Vagina (tissue), 2 donors: ENCODE data around the gene SLC25A21. TPM values are rescaled to one million over a fixed set of nuclear protein-coding genes. Genes with fewer than 3 reads are reported as not detected.

Experiments
- DNase-seq, 2 donors: peaks; one replicate each; pipeline ENCODE4 v3.0.0-alpha.2; 2017; ENCODE audit errors: extremely low spot score in 2 of 2
- H3K27ac ChIP-seq: fragments of 200-600 bp; sonication (generic); one replicate; pipeline ENCODE4 v1.5.1; 2019
- H3K27me3 ChIP-seq: fragments of 200-600 bp; sonication (generic); one replicate; pipeline ENCODE4 v1.5.1; 2019
- H3K36me3 ChIP-seq, 2 donors: fragments of 200-600 bp; sonication (generic); one replicate each; pipeline ENCODE4 v1.5.1; 2017 to 2019
- H3K4me1 ChIP-seq: fragments of 200-600 bp; sonication (generic); one replicate; pipeline ENCODE4 v1.5.1; 2019
- H3K4me3 ChIP-seq, 2 donors: fragments of 200-600 bp; sonication (generic); 1 replicate in 1 of 2; 2 replicates in 1 of 2; pipeline ENCODE4 v1.5.1; 2016 to 2019
- H3K9me3 ChIP-seq: fragments of 200-600 bp; sonication (generic); one replicate; pipeline ENCODE4 v1.5.1; 2019
- POLR2A ChIP-seq, 2 donors: fragments of 450-650 bp; IDR thresholded peaks; one replicate each; pipeline ENCODE4 v1.6.1; 2017; ENCODE audit warnings: antibody characterized with exemption in 2 of 2, mild to moderate bottlenecking in 2 of 2, moderate library complexity in 2 of 2
- POLR2AphosphoS5 ChIP-seq, 2 donors: sonication (generic); formaldehyde crosslinking; IDR thresholded peaks; one replicate each; pipeline ENCODE4 v1.9.0; 2017; ENCODE audit warnings: antibody characterized with exemption in 2 of 2, mild to moderate bottlenecking in 2 of 2, low read depth in 1 of 2; ENCODE audit not compliant: insufficient read depth in 1 of 2
- intact Hi-C: fragments of 100-400 bp; cut with DNase I; formaldehyde crosslinking; loops from one replicate; pipeline ENCODE4 v1.15.1; 2023
- total RNA-seq: library from RNA; depleted of rRNA; stranded (reverse); fragments of >200 nt; gene quantifications from one replicate; pipeline ENCODE4 v1.2.3, GENCODE V29; 2016
- TF ChIP-seq, protein P1 (sequence below), 3 experiments: fragments of 450-650 bp in 2 of 3; fragments of 200-600 bp in 1 of 3; sonication (generic) in 1 of 3; IDR thresholded peaks; one replicate each; pipeline ENCODE4 v1.5.1; 2017 to 2019; ENCODE audit warnings: antibody characterized with exemption in 3 of 3, mild to moderate bottlenecking in 2 of 3, moderate library complexity in 2 of 3

The SLC25A21 gene
- total RNA-seq, 1 donor from 2014 or later: 0.49 TPM

DNA sequence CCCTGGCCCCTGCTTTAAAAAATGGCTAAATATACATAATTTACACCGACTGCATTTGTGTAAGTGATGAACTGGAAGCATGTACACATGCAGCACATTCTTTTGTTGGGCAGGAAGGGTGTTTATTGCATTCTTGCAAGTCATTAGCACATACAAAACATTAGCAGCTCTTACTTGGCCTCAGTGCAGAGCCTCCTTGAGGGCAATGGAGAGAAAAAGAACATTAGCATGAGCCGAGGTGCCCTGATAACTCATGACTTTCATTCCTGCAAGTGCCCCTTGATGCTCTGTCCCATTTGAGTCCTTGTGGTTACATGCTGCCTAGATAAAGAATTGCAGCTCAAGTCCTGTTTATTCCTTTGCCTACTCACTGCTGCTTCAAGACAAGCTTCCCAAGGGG, 448.9 kb downstream of the SLC25A21 start:
- no peak overlapping the region for H3K4me3 ChIP-seq
- TF ChIP-seq, protein P1, sequence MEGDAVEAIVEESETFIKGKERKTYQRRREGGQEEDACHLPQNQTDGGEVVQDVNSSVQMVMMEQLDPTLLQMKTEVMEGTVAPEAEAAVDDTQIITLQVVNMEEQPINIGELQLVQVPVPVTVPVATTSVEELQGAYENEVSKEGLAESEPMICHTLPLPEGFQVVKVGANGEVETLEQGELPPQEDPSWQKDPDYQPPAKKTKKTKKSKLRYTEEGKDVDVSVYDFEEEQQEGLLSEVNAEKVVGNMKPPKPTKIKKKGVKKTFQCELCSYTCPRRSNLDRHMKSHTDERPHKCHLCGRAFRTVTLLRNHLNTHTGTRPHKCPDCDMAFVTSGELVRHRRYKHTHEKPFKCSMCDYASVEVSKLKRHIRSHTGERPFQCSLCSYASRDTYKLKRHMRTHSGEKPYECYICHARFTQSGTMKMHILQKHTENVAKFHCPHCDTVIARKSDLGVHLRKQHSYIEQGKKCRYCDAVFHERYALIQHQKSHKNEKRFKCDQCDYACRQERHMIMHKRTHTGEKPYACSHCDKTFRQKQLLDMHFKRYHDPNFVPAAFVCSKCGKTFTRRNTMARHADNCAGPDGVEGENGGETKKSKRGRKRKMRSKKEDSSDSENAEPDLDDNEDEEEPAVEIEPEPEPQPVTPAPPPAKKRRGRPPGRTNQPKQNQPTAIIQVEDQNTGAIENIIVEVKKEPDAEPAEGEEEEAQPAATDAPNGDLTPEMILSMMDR (IDR thresholded peaks at IDR 0.05): no peak
- TF ChIP-seq POLR2AphosphoS5 (IDR thresholded peaks at IDR 0.05; ENCODE audit: insufficient read depth in 1 of 2, low read depth in 1 of 2) (no peak), POLR2A (IDR thresholded peaks at IDR 0.05) (no peak)
- H3K9me3 ChIP-seq: no peaks in the 10 kb centered on the region
- no peak for DNase-seq
- no peaks in the 10 kb centered on the region for H3K27me3 ChIP-seq
- H3K4me1 ChIP-seq: no peaks in the 10 kb centered on the region
- intact Hi-C loops: no loop called here
- H3K36me3 ChIP-seq: no peaks in the 10 kb centered on the region
- no peak overlapping the region for H3K27ac ChIP-seq

DNA sequence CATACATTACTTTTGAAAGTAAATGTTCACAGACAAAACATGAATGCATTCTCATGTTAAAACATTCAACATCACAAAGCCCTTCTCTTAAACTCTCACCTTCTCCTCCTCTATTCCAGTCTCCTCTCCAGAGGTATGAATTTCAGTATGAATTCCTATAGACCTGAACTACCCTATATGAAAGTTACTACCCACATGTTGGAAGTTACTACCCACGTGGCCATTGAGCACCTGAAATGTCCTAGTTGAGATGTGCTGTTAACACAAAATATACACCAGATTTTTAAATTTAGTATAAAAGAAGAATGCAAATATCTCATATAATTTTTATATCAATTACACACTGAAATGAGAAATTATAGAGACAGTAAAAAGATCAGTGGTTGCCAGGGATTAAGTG, 450.5 kb downstream of the SLC25A21 start:
- Histone ChIP-seq H3K4me1 (no peaks in the 10 kb centered on the region), H3K9me3 (no peaks in the 10 kb centered on the region), H3K27me3 (no peaks in the 10 kb centered on the region), H3K36me3 (no peaks in the 10 kb centered on the region), H3K4me3 (no peak overlapping the region), H3K27ac (no peak overlapping the region)
- no peak for DNase-seq
- intact Hi-C loops: no loop called here
- TF ChIP-seq, protein P1 (IDR thresholded peaks at IDR 0.05): no peak
- TF ChIP-seq POLR2AphosphoS5 (IDR thresholded peaks at IDR 0.05; ENCODE audit: insufficient read depth in 1 of 2, low read depth in 1 of 2) (no peak), POLR2A (IDR thresholded peaks at IDR 0.05) (no peak)

DNA sequence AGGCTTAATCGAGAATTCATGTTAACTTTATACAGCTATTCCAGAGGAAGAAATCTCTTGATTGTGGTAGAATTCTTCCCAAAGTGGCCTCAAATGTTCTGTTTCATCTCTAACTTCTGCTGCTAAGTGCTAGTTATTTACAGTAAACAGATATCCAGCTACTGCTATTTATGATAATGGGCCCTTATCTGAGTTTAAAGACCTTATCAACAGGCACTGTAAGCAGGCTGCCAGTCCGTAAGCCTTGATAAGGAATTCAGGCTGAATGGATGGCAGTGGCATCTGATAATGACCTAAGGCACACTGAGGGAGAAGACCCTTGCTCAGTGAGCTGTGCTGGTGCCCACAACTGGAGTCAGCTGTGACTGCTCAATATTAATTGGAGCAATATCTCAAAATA, 451.7 kb downstream of the SLC25A21 start:
- Histone ChIP-seq H3K36me3 (no peaks in the 10 kb centered on the region), H3K4me3 (no peak overlapping the region), H3K27ac (no peak overlapping the region), H3K9me3 (no peaks in the 10 kb centered on the region), H3K27me3 (no peaks in the 10 kb centered on the region), H3K4me1 (no peaks in the 10 kb centered on the region)
- TF ChIP-seq POLR2AphosphoS5 (IDR thresholded peaks at IDR 0.05; ENCODE audit: insufficient read depth in 1 of 2, low read depth in 1 of 2): no peak
- TF ChIP-seq, protein P1 (IDR thresholded peaks at IDR 0.05): no peak
- TF ChIP-seq POLR2A (IDR thresholded peaks at IDR 0.05): no peak
- intact Hi-C loops: no loop called here
- no peak for DNase-seq

DNA sequence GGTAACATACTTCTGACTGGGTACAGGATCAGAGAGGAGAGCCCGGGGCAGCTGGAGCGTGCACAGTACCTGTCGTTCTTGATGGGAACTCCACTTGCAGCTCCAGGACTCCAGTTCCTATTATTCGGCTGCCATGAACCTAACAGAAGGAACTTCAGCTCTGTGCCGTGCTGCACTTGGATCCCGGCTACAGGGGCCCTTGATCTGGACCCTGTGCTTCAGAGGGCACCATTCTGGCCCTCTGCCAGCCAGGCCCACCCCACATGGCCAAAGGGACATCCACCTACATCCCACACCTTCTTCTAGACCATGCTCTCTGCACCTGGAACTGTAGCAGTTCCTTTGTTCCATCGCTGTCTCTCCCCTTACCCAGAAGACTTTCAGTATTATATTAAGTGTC, 452.6 kb downstream of the SLC25A21 start:
- DNase-seq: no peak
- no peak overlapping the region for H3K27ac ChIP-seq
- H3K9me3 ChIP-seq: no peaks in the 10 kb centered on the region
- H3K27me3 ChIP-seq: no peaks in the 10 kb centered on the region
- intact Hi-C loops: no loop called here
- no peak for TF ChIP-seq POLR2A (IDR thresholded peaks at IDR 0.05)
- no peak for TF ChIP-seq POLR2AphosphoS5 (IDR thresholded peaks at IDR 0.05; ENCODE audit: insufficient read depth in 1 of 2, low read depth in 1 of 2)
- TF ChIP-seq, protein P1 (IDR thresholded peaks at IDR 0.05): no peak
- no peak overlapping the region for H3K4me3 ChIP-seq
- no peaks in the 10 kb centered on the region for H3K4me1 ChIP-seq
- no peaks in the 10 kb centered on the region for H3K36me3 ChIP-seq

DNA sequence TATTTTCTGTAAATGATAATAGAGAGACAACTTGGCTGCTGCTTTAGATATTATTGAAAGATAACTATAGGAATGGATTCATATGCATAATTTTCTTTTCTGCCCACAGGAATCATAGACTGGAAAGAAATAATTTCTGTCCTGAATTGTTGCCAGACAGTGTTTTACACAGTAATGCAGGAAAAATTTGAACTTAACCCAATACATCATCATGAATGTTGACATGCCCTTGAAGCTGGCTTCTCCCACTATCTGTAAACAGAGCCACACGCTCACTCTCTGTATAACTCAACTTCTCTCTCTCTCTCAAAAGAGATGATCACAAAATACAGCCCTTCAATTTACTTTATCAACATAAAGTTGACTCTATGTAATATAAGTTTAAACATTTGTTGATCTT, 454.2 kb downstream of the SLC25A21 start:
- no peaks in the 10 kb centered on the region for H3K27me3 ChIP-seq
- no peak overlapping the region for H3K4me3 ChIP-seq
- no peak for DNase-seq
- intact Hi-C loops: no loop called here
- no peak overlapping the region for H3K27ac ChIP-seq
- no peaks in the 10 kb centered on the region for H3K4me1 ChIP-seq
- H3K36me3 ChIP-seq: no peaks in the 10 kb centered on the region
- no peak for TF ChIP-seq POLR2A (IDR thresholded peaks at IDR 0.05)
- TF ChIP-seq POLR2AphosphoS5 (IDR thresholded peaks at IDR 0.05; ENCODE audit: insufficient read depth in 1 of 2, low read depth in 1 of 2): no peak
- TF ChIP-seq, protein P1 (IDR thresholded peaks at IDR 0.05): no peak
- no peaks in the 10 kb centered on the region for H3K9me3 ChIP-seq
